ENCODE data around the gene NFATC2.

The NFATC2 gene

GRCh38 chr20:51447097-51447764, 95.3 kb downstream of the NFATC2 start:
- no peak for DNase-seq

GRCh38 chr20:51446656-51447055, 95.9 kb downstream of the NFATC2 start:
- H3K4me1 ChIP-seq (ENCODE audit: control extremely low read depth in 1 of 4, control insufficient read depth in 4 of 4, insufficient read depth in 4 of 4, low read length in 3 of 4), result no peaks in the 10 kb centered on the region
- no peak overlapping the region for H3K27ac ChIP-seq (ENCODE audit: insufficient read depth in 1 of 2, low read depth in 1 of 2, low read length in 2 of 2, poor library complexity in 1 of 2, severe bottlenecking in 2 of 2)
- no peaks in the 10 kb centered on the region for H3K9me3 ChIP-seq (ENCODE audit: control extremely low read depth in 1 of 5, control insufficient read depth in 4 of 5, insufficient read depth in 2 of 5, low read depth in 1 of 5, low read length in 4 of 5)
- ChIA-PET CTCF (no interaction called here), POLR2A (no interaction called here)
- H3K27me3 ChIP-seq (replicated peaks in 2 of 5; ENCODE audit: control insufficient read depth in 4 of 5, insufficient read depth in 5 of 5, low read length in 4 of 5), result no peaks in the 10 kb centered on the region
- H3K4me3 ChIP-seq (ENCODE audit: control insufficient read depth in 1 of 7, extremely low read depth in 1 of 7, insufficient read depth in 4 of 7, low read depth in 2 of 7, low read length in 6 of 7), result no peak overlapping the region
- WGBS (ENCODE audit: insufficient coverage), result 100% methylated on average over 6 of the region's 10 CpGs
- H3K36me3 ChIP-seq (ENCODE audit: control insufficient read depth in 4 of 4, insufficient read depth in 4 of 4, low read length in 3 of 4), result peaks cover 12 to 80% (median 49%) of the 10 kb centered on the region in 4 experiments
- DNase-seq, result no peak

More at GRCh38 chr20:51447097-51447764, 95.3 kb downstream of the NFATC2 start:
- H3K27ac ChIP-seq (ENCODE audit: insufficient read depth in 1 of 2, low read depth in 1 of 2, low read length in 2 of 2, poor library complexity in 1 of 2, severe bottlenecking in 2 of 2), result no peak overlapping the region
- H3K4me3 ChIP-seq (ENCODE audit: control insufficient read depth in 1 of 7, extremely low read depth in 1 of 7, insufficient read depth in 4 of 7, low read depth in 2 of 7, low read length in 6 of 7), result no peak overlapping the region
- H3K27me3 ChIP-seq (replicated peaks in 2 of 5; ENCODE audit: control insufficient read depth in 4 of 5, insufficient read depth in 5 of 5, low read length in 4 of 5), result no peaks in the 10 kb centered on the region
- 92% methylated on average over 12 of the region's 14 CpGs for WGBS (ENCODE audit: insufficient coverage)
- POLR2A ChIA-PET, result no interaction called here
- peaks cover 12 to 82% (median 53%) of the 10 kb centered on the region in 4 experiments for H3K36me3 ChIP-seq (ENCODE audit: control insufficient read depth in 4 of 4, insufficient read depth in 4 of 4, low read length in 3 of 4)
- no peaks in the 10 kb centered on the region for H3K4me1 ChIP-seq (ENCODE audit: control extremely low read depth in 1 of 4, control insufficient read depth in 4 of 4, insufficient read depth in 4 of 4, low read length in 3 of 4)
- CTCF ChIA-PET, result no interaction called here
- no peaks in the 10 kb centered on the region for H3K9me3 ChIP-seq (ENCODE audit: control extremely low read depth in 1 of 5, control insufficient read depth in 4 of 5, insufficient read depth in 2 of 5, low read depth in 1 of 5, low read length in 4 of 5)

- no peak for DNase-seq
- H3K4me1 ChIP-seq (ENCODE audit: control extremely low read depth in 1 of 4, control insufficient read depth in 4 of 4, insufficient read depth in 4 of 4, low read length in 3 of 4), result no peaks in the 10 kb centered on the region
- no peak overlapping the region for H3K4me3 ChIP-seq (ENCODE audit: control insufficient read depth in 1 of 7, extremely low read depth in 1 of 7, insufficient read depth in 4 of 7, low read depth in 2 of 7, low read length in 6 of 7)
- no peaks in the 10 kb centered on the region for H3K9me3 ChIP-seq (ENCODE audit: control extremely low read depth in 1 of 5, control insufficient read depth in 4 of 5, insufficient read depth in 2 of 5, low read depth in 1 of 5, low read length in 4 of 5)
- ChIA-PET CTCF (interaction anchor here (0.6 kb wide), 1 partner anchor 507 kb away, joined by 3 read pairs; no protein-coding TSS in a partner anchor), POLR2A (no interaction called here)
- no peaks in the 10 kb centered on the region for H3K27me3 ChIP-seq (replicated peaks in 2 of 5; ENCODE audit: control insufficient read depth in 4 of 5, insufficient read depth in 5 of 5, low read length in 4 of 5)
- peaks cover 12 to 77% (median 47%) of the 10 kb centered on the region in 4 experiments for H3K36me3 ChIP-seq (ENCODE audit: control insufficient read depth in 4 of 4, insufficient read depth in 4 of 4, low read length in 3 of 4)
- H3K27ac ChIP-seq (ENCODE audit: insufficient read depth in 1 of 2, low read depth in 1 of 2, low read length in 2 of 2, poor library complexity in 1 of 2, severe bottlenecking in 2 of 2), result no peak overlapping the region
- WGBS (ENCODE audit: insufficient coverage), result 96% methylated on average over 2 of the region's 2 CpGs
These were observed 96.3 kb downstream of the NFATC2 start for GRCh38 chr20:51446230-51446629.

- H3K4me3 ChIP-seq (ENCODE audit: control insufficient read depth in 1 of 7, extremely low read depth in 1 of 7, insufficient read depth in 4 of 7, low read depth in 2 of 7, low read length in 6 of 7), result no peak overlapping the region
- H3K9me3 ChIP-seq (ENCODE audit: control extremely low read depth in 1 of 5, control insufficient read depth in 4 of 5, insufficient read depth in 2 of 5, low read depth in 1 of 5, low read length in 4 of 5), result no peaks in the 10 kb centered on the region
- no peak overlapping the region for H3K27ac ChIP-seq (ENCODE audit: insufficient read depth in 1 of 2, low read depth in 1 of 2, low read length in 2 of 2, poor library complexity in 1 of 2, severe bottlenecking in 2 of 2)
- ChIA-PET CTCF (interaction anchor here (0.6 kb wide), 1 partner anchor 506 kb away, joined by 3 read pairs; no protein-coding TSS in a partner anchor), POLR2A (no interaction called here)
- 94% methylated on average over 8 of the region's 8 CpGs for WGBS (ENCODE audit: insufficient coverage)
- H3K4me1 ChIP-seq (ENCODE audit: control extremely low read depth in 1 of 4, control insufficient read depth in 4 of 4, insufficient read depth in 4 of 4, low read length in 3 of 4), result no peaks in the 10 kb centered on the region
- peaks cover 12 to 76% (median 45%) of the 10 kb centered on the region in 4 experiments for H3K36me3 ChIP-seq (ENCODE audit: control insufficient read depth in 4 of 4, insufficient read depth in 4 of 4, low read length in 3 of 4)
- no peak for DNase-seq
- no peaks in the 10 kb centered on the region for H3K27me3 ChIP-seq (replicated peaks in 2 of 5; ENCODE audit: control insufficient read depth in 4 of 5, insufficient read depth in 5 of 5, low read length in 4 of 5)
These were observed 96.9 kb downstream of the NFATC2 start for GRCh38 chr20:51445591-51445990.

GRCh38 chr20:51444922-51445438, 97.5 kb downstream of the NFATC2 start:
- H3K9me3 ChIP-seq (ENCODE audit: control extremely low read depth in 1 of 5, control insufficient read depth in 4 of 5, insufficient read depth in 2 of 5, low read depth in 1 of 5, low read length in 4 of 5), result no peaks in the 10 kb centered on the region
- no peaks in the 10 kb centered on the region for H3K4me1 ChIP-seq (ENCODE audit: control extremely low read depth in 1 of 4, control insufficient read depth in 4 of 4, insufficient read depth in 4 of 4, low read length in 3 of 4)
- 95% methylated on average over 8 of the region's 9 CpGs for WGBS (ENCODE audit: insufficient coverage)
- H3K27me3 ChIP-seq (replicated peaks in 2 of 5; ENCODE audit: control insufficient read depth in 4 of 5, insufficient read depth in 5 of 5, low read length in 4 of 5), result no peaks in the 10 kb centered on the region
- no peak for DNase-seq
- POLR2A ChIA-PET, result no interaction called here
- peaks cover 12 to 75% (median 42%) of the 10 kb centered on the region in 4 experiments for H3K36me3 ChIP-seq (ENCODE audit: control insufficient read depth in 4 of 4, insufficient read depth in 4 of 4, low read length in 3 of 4)
- H3K4me3 ChIP-seq (ENCODE audit: control insufficient read depth in 1 of 7, extremely low read depth in 1 of 7, insufficient read depth in 4 of 7, low read depth in 2 of 7, low read length in 6 of 7), result no peak overlapping the region
- CTCF ChIA-PET, result interaction anchor here (0.9 to 1.0 kb wide), 2 partner anchors 9 to 19 kb away, joined by 3 read pairs; no protein-coding TSS in a partner anchor
- H3K27ac ChIP-seq (ENCODE audit: insufficient read depth in 1 of 2, low read depth in 1 of 2, low read length in 2 of 2, poor library complexity in 1 of 2, severe bottlenecking in 2 of 2), result no peak overlapping the region

- H3K4me3 ChIP-seq (ENCODE audit: control insufficient read depth in 1 of 7, extremely low read depth in 1 of 7, insufficient read depth in 4 of 7, low read depth in 2 of 7, low read length in 6 of 7), result no peak overlapping the region
- DNase-seq, result no peak
- POLR2A ChIA-PET, result no interaction called here
- 98% methylated on average over 9 of the region's 9 CpGs for WGBS (ENCODE audit: insufficient coverage)
- peaks cover 12 to 75% (median 42%) of the 10 kb centered on the region in 4 experiments for H3K36me3 ChIP-seq (ENCODE audit: control insufficient read depth in 4 of 4, insufficient read depth in 4 of 4, low read length in 3 of 4)
- CTCF ChIA-PET, result interaction anchor here (0.9 to 1.1 kb wide), 3 partner anchors 9 to 20 kb away, joined by 3 read pairs; no protein-coding TSS in a partner anchor
- H3K27me3 ChIP-seq (replicated peaks in 2 of 5; ENCODE audit: control insufficient read depth in 4 of 5, insufficient read depth in 5 of 5, low read length in 4 of 5), result no peaks in the 10 kb centered on the region
- no peaks in the 10 kb centered on the region for H3K9me3 ChIP-seq (ENCODE audit: control extremely low read depth in 1 of 5, control insufficient read depth in 4 of 5, insufficient read depth in 2 of 5, low read depth in 1 of 5, low read length in 4 of 5)
- H3K27ac ChIP-seq (ENCODE audit: insufficient read depth in 1 of 2, low read depth in 1 of 2, low read length in 2 of 2, poor library complexity in 1 of 2, severe bottlenecking in 2 of 2), result no peak overlapping the region
- H3K4me1 ChIP-seq (ENCODE audit: control extremely low read depth in 1 of 4, control insufficient read depth in 4 of 4, insufficient read depth in 4 of 4, low read length in 3 of 4), result no peaks in the 10 kb centered on the region
These were observed 98.1 kb downstream of the NFATC2 start for GRCh38 chr20:51444467-51444866.

GRCh38 chr20:51442602-51443001, 99.9 kb downstream of the NFATC2 start:
- Histone ChIP-seq H3K4me3 (ENCODE audit: control insufficient read depth in 1 of 7, extremely low read depth in 1 of 7, insufficient read depth in 4 of 7, low read depth in 2 of 7, low read length in 6 of 7) (no peak overlapping the region), H3K36me3 (ENCODE audit: control insufficient read depth in 4 of 4, insufficient read depth in 4 of 4, low read length in 3 of 4) (peaks cover 19 to 79% (median 49%) of the 10 kb centered on the region in 4 experiments), H3K27ac (ENCODE audit: insufficient read depth in 1 of 2, low read depth in 1 of 2, low read length in 2 of 2, poor library complexity in 1 of 2, severe bottlenecking in 2 of 2) (no peak overlapping the region), H3K4me1 (ENCODE audit: control extremely low read depth in 1 of 4, control insufficient read depth in 4 of 4, insufficient read depth in 4 of 4, low read length in 3 of 4) (peaks cover 0 to 2% (median 0%) of the 10 kb centered on the region in 4 experiments), H3K9me3 (ENCODE audit: control extremely low read depth in 1 of 5, control insufficient read depth in 4 of 5, insufficient read depth in 2 of 5, low read depth in 1 of 5, low read length in 4 of 5) (no peaks in the 10 kb centered on the region), H3K27me3 (replicated peaks in 2 of 5; ENCODE audit: control insufficient read depth in 4 of 5, insufficient read depth in 5 of 5, low read length in 4 of 5) (no peaks in the 10 kb centered on the region)
- no peak for DNase-seq
- WGBS (ENCODE audit: insufficient coverage), result 93% methylated on average over 5 of the region's 6 CpGs
- ChIA-PET POLR2A (no interaction called here), CTCF (interaction anchor here (1.4 kb wide), 1 partner anchor 9 kb away, joined by 4 read pairs; no protein-coding TSS in a partner anchor)

Measured in common myeloid progenitor, CD34-positive (primary cell).